CD8-positive, alpha-beta memory T cell (primary cell): Measurements from ENCODE around the gene HCN2. TPM values are rescaled to one million over a fixed set of nuclear protein-coding genes. Genes with fewer than 3 reads are reported as not detected.

Experiments used
- CTCF ChIA-PET: fragments of 350-600 bp; sonication (Branson Sonifier 250); formaldehyde crosslinking; loops from one replicate; lab custom pipeline; 2021; ENCODE audit warnings: antibody characterized with exemption; lab: Charles Lee
- POLR2A ChIA-PET: fragments of 350-600 bp; sonication (Branson Sonifier 250); formaldehyde crosslinking; loops from one replicate; lab custom pipeline; 2021; ENCODE audit warnings: antibody characterized with exemption; lab: Charles Lee
- DNase-seq, 5 donors: peaks; one replicate each; pipeline versions ENCODE4 v3.0.0 to v3.0.0-alpha.2; 2020 to 2022; ENCODE audit warnings: mixed read lengths in 1 of 5
- H3K27ac ChIP-seq: one replicate; pipeline ENCODE4 v1.7.0; 2013; ENCODE audit warnings: low read depth, mild to moderate bottlenecking, low read length, moderate library complexity
- H3K27me3 ChIP-seq: 2 replicates; pipeline ENCODE4 v1.7.0; 2013; ENCODE audit warnings: low read length, mild to moderate bottlenecking; ENCODE audit not compliant: insufficient read depth, poor library complexity, severe bottlenecking
- H3K36me3 ChIP-seq: 2 replicates; pipeline ENCODE4 v1.7.0; 2013; ENCODE audit warnings: mild to moderate bottlenecking, low read length, moderate library complexity; ENCODE audit not compliant: insufficient read depth
- H3K4me1 ChIP-seq: 2 replicates; pipeline ENCODE4 v1.7.0; 2013; ENCODE audit warnings: mild to moderate bottlenecking, low read length, moderate library complexity; ENCODE audit not compliant: insufficient read depth
- H3K4me3 ChIP-seq: 2 replicates; pipeline ENCODE4 v1.7.0; 2013; ENCODE audit warnings: mild to moderate bottlenecking, low read length
- H3K9me3 ChIP-seq: 2 replicates; pipeline ENCODE4 v1.7.0; 2013; ENCODE audit warnings: mild to moderate bottlenecking, low read length
- H3K27ac Mint-ChIP-seq, 8 donors: one replicate each; pipeline ENCODE4 v1.8.0; 2020 to 2021; ENCODE audit warnings: mixed read lengths in 8 of 8, mild to moderate bottlenecking in 6 of 8, inconsistent platforms in 3 of 8, moderate library complexity in 3 of 8
- H3K27me3 Mint-ChIP-seq, 2 donors: one replicate each; pipeline ENCODE4 v1.8.0; 2020 to 2021; ENCODE audit warnings: mixed read lengths in 2 of 2, mild to moderate bottlenecking in 1 of 2, moderate library complexity in 1 of 2
- H3K36me3 Mint-ChIP-seq, 3 donors: one replicate each; pipeline ENCODE4 v1.8.0; 2020 to 2021; ENCODE audit warnings: mixed read lengths in 3 of 3, inconsistent platforms in 1 of 3, mild to moderate bottlenecking in 1 of 3
- H3K4me1 Mint-ChIP-seq, 3 donors: one replicate each; pipeline ENCODE4 v1.8.0; 2020 to 2021; ENCODE audit warnings: mixed read lengths in 3 of 3, inconsistent platforms in 1 of 3, mild to moderate bottlenecking in 1 of 3
- H3K4me3 Mint-ChIP-seq, 7 donors: one replicate each; pipeline ENCODE4 v1.8.0; 2020 to 2021; ENCODE audit warnings: mixed read lengths in 7 of 7, mild to moderate bottlenecking in 6 of 7, moderate library complexity in 4 of 7, inconsistent platforms in 2 of 7
- H3K9me3 Mint-ChIP-seq, 5 donors: one replicate each; pipeline ENCODE4 v1.8.0; 2020 to 2022; ENCODE audit warnings: mixed read lengths in 5 of 5, mild to moderate bottlenecking in 3 of 5, moderate library complexity in 2 of 5, inconsistent platforms in 1 of 5
- polyA plus RNA-seq: library from polyadenylated mRNA; unstranded; fragments of 300-500 nt; fragmentation: Illumina TruSeq; gene quantifications from one replicate; pipeline ENCODE4 v1.2.3, GENCODE V29; 2021
- total RNA-seq, 2 experiments: library from RNA; stranded (reverse); gene quantifications; one replicate each; pipeline ENCODE4 v1.2.3, GENCODE V29; 2021

HCN2 gene
- total RNA-seq (under 1 TPM; 0.42 to 0.48 TPM), polyA plus RNA-seq (not detected)

DNA sequence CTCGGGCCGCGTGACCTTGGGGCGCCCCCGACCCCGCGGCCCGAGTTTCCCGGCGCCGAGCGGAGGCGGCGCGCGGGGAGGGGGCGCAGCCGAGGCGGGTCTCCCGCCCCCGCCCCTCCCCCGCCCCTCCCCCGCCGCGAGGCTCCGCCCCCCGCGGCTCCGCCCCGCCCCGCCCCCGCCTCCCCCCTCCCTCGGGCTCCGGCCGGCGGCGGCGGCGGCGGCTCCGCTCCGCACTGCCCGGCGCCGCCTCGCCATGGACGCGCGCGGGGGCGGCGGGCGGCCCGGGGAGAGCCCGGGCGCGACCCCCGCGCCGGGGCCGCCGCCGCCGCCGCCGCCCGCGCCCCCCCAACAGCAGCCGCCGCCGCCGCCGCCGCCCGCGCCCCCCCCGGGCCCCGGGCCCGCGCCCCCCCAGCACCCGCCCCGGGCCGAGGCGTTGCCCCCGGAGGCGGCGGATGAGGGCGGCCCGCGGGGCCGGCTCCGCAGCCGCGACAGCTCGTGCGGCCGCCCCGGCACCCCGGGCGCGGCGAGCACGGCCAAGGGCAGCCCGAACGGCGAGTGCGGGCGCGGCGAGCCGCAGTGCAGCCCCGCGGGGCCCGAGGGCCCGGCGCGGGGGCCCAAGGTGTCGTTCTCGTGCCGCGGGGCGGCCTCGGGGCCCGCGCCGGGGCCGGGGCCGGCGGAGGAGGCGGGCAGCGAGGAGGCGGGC lies at the start of gene HCN2:
TSS of gene HCN2 (plus strand) at position 189 of the 703 bp plus-strand sequence. CDS start at position 254, 65 bp downstream.
- H3K9me3 Mint-ChIP-seq = no peaks in the 10 kb centered on the region
- H3K27ac Mint-ChIP-seq = no peak within 1 kb of the TSS
- H3K4me1 ChIP-seq = peaks cover 16% of the 10 kb centered on the region
- no peak within 1 kb of the TSS for H3K4me3 ChIP-seq
- ChIA-PET CTCF (no interaction called here), POLR2A (interaction anchor here (0.8 kb wide), 1 partner anchor 70 kb away, joined by 3 read pairs; no protein-coding TSS in a partner anchor)
- peaks cover 20% of the 10 kb centered on the region for H3K27me3 ChIP-seq
- H3K27me3 Mint-ChIP-seq = peaks cover 12 to 29% of the 10 kb centered on the region in 2 donors
- H3K36me3 Mint-ChIP-seq = no peaks in the 10 kb centered on the region
- peaks cover 4 to 17% (median 6%) of the 10 kb centered on the region in 3 donors for H3K4me1 Mint-ChIP-seq
- H3K4me3 Mint-ChIP-seq = peak within 1 kb of the TSS in 6 of 7 donors; percentile 26 to 86 (median 58)
- H3K36me3 ChIP-seq = no peaks in the 10 kb centered on the region
- no peak for DNase-seq
- H3K27ac ChIP-seq = no peak within 1 kb of the TSS
- no peaks in the 10 kb centered on the region for H3K9me3 ChIP-seq

DNA sequence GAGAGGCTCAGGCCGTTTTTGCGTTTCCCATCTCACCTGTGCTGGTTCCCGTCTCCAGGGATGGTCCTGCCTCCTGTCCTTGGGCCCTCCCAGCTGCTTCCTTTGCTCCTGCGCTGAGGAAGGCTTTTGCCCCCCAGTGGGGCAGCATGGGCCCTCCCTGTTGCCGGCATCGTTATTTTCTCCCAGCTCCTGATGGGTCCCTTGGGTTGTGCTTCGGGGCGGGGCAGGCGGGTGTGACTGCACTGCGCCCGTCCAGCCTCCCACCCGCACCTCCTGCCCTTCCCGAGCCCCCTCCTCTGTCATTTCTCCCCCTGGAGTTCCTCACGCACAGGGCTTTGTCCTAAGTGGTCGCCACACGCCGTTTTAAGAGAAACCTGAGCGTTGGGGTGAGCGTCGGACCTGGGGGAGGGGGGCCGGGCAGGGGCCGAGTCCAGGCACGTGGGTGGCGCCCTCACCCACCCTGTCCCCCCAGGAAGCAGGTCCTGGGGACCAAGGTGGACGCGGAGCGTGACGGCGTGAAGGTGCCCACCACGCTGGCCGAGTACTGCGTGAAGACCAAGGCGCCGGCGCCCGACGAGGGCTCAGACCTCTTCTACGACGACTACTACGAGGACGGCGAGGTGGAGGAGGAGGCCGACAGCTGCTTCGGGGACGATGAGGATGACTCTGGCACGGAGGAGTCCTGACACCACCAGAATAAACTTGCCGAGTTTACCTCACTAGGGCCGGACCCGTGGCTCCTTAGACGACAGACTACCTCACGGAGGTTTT lies 48.6 kb upstream of the HCN2 start:
- H3K27ac Mint-ChIP-seq = peak overlapping the region in 1 of 8 donors; percentile 32
- Histone ChIP-seq H3K27ac (no peak overlapping the region), H3K4me3 (no peak overlapping the region), H3K27me3 (no peaks in the 10 kb centered on the region), H3K36me3 (peaks cover 5% of the 10 kb centered on the region), H3K4me1 (peaks cover 17% of the 10 kb centered on the region), H3K9me3 (no peaks in the 10 kb centered on the region)
- H3K4me3 Mint-ChIP-seq = no peak overlapping the region
- peak in 1 of 5 donors; percentile 44 for DNase-seq
- peaks cover 0 to 49% (median 3%) of the 10 kb centered on the region in 3 donors for H3K36me3 Mint-ChIP-seq
- CTCF ChIA-PET = no interaction called here
- peaks cover 0 to 6% of the 10 kb centered on the region in 2 donors for H3K27me3 Mint-ChIP-seq
- H3K9me3 Mint-ChIP-seq = no peaks in the 10 kb centered on the region
- POLR2A ChIA-PET = interaction anchor here (1.4 kb wide), 1 partner anchor 9 kb away, joined by 5 read pairs; the partner anchor contains the start of gene CDC34
- H3K4me1 Mint-ChIP-seq = peaks cover 19 to 23% (median 19%) of the 10 kb centered on the region in 3 donors

DNA sequence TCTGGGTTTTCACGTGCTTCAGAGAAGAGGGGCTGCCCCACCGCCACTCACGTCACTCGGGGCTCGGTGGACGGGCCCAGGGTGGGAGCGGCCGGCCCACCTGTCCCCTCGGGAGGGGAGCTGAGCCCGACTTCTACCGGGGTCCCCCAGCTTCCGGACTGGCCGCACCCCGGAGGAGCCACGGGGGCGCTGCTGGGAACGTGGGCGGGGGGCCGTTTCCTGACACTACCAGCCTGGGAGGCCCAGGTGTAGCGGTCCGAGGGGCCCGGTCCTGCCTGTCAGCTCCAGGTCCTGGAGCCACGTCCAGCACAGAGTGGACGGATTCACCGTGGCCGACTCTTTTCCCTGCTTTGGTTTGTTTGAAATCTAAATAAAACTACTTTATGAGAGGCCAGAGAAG lies 48.0 kb upstream of the HCN2 start:
- no peaks in the 10 kb centered on the region for H3K36me3 ChIP-seq
- Mint-ChIP-seq H3K36me3 (peaks cover 0 to 44% (median 3%) of the 10 kb centered on the region in 3 donors), H3K4me3 (no peak overlapping the region), H3K27me3 (peaks cover 0 to 6% of the 10 kb centered on the region in 2 donors), H3K27ac (peak overlapping the region in 1 of 8 donors; percentile 32), H3K9me3 (no peaks in the 10 kb centered on the region), H3K4me1 (peaks cover 19 to 23% (median 19%) of the 10 kb centered on the region in 3 donors)
- H3K27ac ChIP-seq = no peak overlapping the region
- H3K9me3 ChIP-seq = no peaks in the 10 kb centered on the region
- H3K4me3 ChIP-seq = no peak overlapping the region
- DNase-seq = peak in 1 of 5 donors; percentile 37
- no peaks in the 10 kb centered on the region for H3K27me3 ChIP-seq
- H3K4me1 ChIP-seq = peaks cover 17% of the 10 kb centered on the region
- ChIA-PET POLR2A (interaction anchor here (1.4 kb wide), 1 partner anchor 10 kb away, joined by 5 read pairs; the partner anchor contains the start of gene CDC34), CTCF (interaction anchor here (1.3 to 3.8 kb wide), 2 partner anchors 9 to 42 kb away, joined by 3 to 22 read pairs; partner anchors contain the start of gene CDC34)

DNA sequence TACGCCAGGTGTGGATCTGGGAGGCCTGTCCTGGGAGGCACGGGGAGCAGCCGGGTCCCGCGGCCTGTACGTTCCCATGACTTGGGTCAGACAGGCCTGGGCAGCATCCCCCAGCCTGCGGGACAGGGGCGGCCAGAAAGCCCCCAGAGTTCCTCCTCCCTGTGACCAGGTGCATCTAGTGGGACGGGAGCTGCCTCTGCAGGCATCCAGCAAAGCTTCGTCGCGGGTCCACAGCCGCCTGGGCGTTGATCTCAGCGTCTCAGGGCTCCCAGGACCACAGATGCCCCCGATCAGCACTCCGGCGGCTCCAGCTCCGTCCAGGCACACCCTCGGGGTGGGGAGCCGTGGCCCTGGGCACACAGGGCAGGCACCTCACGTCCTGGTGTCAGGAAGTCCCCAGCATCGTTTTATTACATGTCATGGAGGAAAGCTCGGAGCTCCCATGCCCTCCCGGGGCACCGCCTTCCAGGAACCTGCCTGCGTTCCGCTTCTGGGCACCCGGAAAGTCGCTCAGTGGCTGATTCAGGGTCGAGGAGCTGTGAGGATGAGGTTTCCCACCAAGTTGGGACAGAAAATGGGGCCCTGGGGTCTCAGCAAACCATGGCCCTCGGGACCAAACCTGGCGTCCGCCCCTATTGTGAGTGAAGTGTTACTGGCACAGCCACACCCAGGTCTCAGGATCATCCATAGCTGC lies 47.4 kb upstream of the HCN2 start:
- no peak overlapping the region for H3K4me3 Mint-ChIP-seq
- no peaks in the 10 kb centered on the region for H3K9me3 Mint-ChIP-seq
- Histone ChIP-seq H3K36me3 (peaks cover under 1% of the 10 kb centered on the region), H3K27me3 (no peaks in the 10 kb centered on the region), H3K4me1 (peaks cover 17% of the 10 kb centered on the region), H3K27ac (no peak overlapping the region), H3K4me3 (no peak overlapping the region), H3K9me3 (no peaks in the 10 kb centered on the region)
- peaks cover 0 to 6% of the 10 kb centered on the region in 2 donors for H3K27me3 Mint-ChIP-seq
- peaks cover 19 to 27% (median 19%) of the 10 kb centered on the region in 3 donors for H3K4me1 Mint-ChIP-seq
- CTCF ChIA-PET = interaction anchor here (1.0 to 3.8 kb wide), 3 partner anchors 10 to 42 kb away, joined by 3 to 22 read pairs (median 5); partner anchors contain the start of gene CDC34
- peak overlapping the region in 5 of 8 donors; percentile 4 to 98 (median 92) for H3K27ac Mint-ChIP-seq
- peaks cover 0 to 44% (median 3%) of the 10 kb centered on the region in 3 donors for H3K36me3 Mint-ChIP-seq
- peak in 1 of 5 donors; percentile 46 for DNase-seq
- POLR2A ChIA-PET = interaction anchor here (1.4 kb wide), 1 partner anchor 10 kb away, joined by 5 read pairs; the partner anchor contains the start of gene CDC34

DNA sequence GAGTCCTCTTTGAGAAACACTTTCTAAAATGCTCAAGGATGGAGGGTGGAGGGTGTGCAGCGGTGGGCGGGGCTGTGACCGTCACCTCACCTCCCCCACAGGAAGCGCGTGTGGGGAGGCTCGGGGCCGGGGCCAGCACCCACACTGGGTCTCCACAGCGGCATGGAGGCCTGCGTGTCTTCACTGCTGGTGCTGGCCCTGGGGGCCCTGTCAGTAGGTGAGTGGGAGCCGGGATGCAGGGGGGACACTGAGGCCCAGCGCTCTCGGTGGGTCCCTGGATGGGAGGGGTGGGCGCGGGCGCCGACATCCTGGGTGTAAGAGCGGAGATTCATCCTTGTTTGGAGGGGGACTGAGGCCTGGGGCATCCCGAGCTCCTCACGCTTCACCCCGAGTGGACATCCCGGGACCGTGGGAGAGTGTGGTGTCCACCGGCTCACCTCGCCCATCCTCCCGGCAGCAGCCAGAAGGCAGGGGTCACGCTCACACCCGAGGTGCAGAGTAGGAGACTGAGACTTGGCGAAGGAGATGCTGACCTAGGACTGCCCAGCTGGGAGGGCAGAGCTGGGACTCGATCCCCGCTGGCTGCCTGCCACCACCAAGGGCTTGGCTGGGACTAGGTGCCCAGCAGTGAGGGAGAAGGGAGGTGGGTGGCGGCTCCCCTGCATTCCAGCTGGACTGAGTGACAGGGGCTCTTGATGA lies 45.6 kb upstream of the HCN2 start, which contains the start of gene GZMM:
TSS of gene GZMM (plus strand) at position 144 of the 699 bp plus-strand sequence. CDS start at position 163, 19 bp downstream.
- DNase-seq = peak; percentile 78 to 91 (median 83)
- no peaks in the 10 kb centered on the region for H3K9me3 ChIP-seq
- peaks cover 17% of the 10 kb centered on the region for H3K4me1 ChIP-seq
- peak within 1 kb of the TSS; percentile 87 for H3K27ac ChIP-seq
- H3K27ac Mint-ChIP-seq = peak within 1 kb of the TSS; percentile 90 to 99 (median 96)
- H3K4me1 Mint-ChIP-seq = peaks cover 19 to 36% (median 20%) of the 10 kb centered on the region in 3 donors
- H3K27me3 Mint-ChIP-seq = peaks cover 0 to 6% of the 10 kb centered on the region in 2 donors
- ChIA-PET CTCF (interaction anchor here (1.1 to 3.8 kb wide), 4 partner anchors 12 to 40 kb away, joined by 3 to 22 read pairs (median 8); partner anchors contain the start of gene CDC34), POLR2A (interaction anchor here (0.6 to 1.5 kb wide), 6 partner anchors 12 to 567 kb away, joined by 3 to 10 read pairs (median 3); partner anchors contain the start of gene CDC34)
- peaks cover 9% of the 10 kb centered on the region for H3K36me3 ChIP-seq
- H3K36me3 Mint-ChIP-seq = peaks cover 3 to 39% (median 5%) of the 10 kb centered on the region in 3 donors
- H3K27me3 ChIP-seq = no peaks in the 10 kb centered on the region
- no peaks in the 10 kb centered on the region for H3K9me3 Mint-ChIP-seq
- H3K4me3 ChIP-seq = peak within 1 kb of the TSS; percentile 89
- H3K4me3 Mint-ChIP-seq = peak within 1 kb of the TSS; percentile 92 to 99 (median 94)

DNA sequence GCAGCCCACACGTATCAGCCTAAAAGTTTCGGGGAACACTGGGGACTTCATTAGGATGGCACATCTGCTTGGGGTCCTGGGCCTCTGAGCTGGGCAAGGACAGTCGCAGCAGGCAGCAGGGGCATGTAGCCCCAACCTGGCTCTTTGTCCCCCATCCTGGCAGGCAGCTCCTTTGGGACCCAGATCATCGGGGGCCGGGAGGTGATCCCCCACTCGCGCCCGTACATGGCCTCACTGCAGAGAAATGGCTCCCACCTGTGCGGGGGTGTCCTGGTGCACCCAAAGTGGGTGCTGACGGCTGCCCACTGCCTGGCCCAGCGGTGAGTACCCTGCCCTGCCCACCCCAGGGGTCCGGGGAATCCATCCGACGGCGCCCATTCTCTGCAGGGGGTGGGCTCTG lies 42.6 kb upstream of the HCN2 start:
- no peak overlapping the region for H3K4me3 ChIP-seq
- no peaks in the 10 kb centered on the region for H3K9me3 ChIP-seq
- no peaks in the 10 kb centered on the region for H3K27me3 ChIP-seq
- peaks cover 20 to 40% (median 24%) of the 10 kb centered on the region in 3 donors for H3K4me1 Mint-ChIP-seq
- H3K36me3 ChIP-seq = peaks cover 9% of the 10 kb centered on the region
- peak overlapping the region in 2 of 8 donors; percentile 21 to 54 for H3K27ac Mint-ChIP-seq
- peaks cover 3 to 31% (median 5%) of the 10 kb centered on the region in 3 donors for H3K36me3 Mint-ChIP-seq
- H3K4me1 ChIP-seq = peaks cover 17% of the 10 kb centered on the region
- no peak for DNase-seq
- ChIA-PET CTCF (interaction anchor here (1.8 kb wide), 1 partner anchor 36 kb away, joined by 5 read pairs; no protein-coding TSS in a partner anchor), POLR2A (no interaction called here)
- peak overlapping the region in 2 of 7 donors; percentile 35 to 61 for H3K4me3 Mint-ChIP-seq
- H3K9me3 Mint-ChIP-seq = no peaks in the 10 kb centered on the region
- H3K27ac ChIP-seq = no peak overlapping the region
- peaks cover 0 to 6% of the 10 kb centered on the region in 2 donors for H3K27me3 Mint-ChIP-seq
